ENCODE results near the gene ANKS1B. TPM values are rescaled to one million over a fixed set of nuclear protein-coding genes. Genes with fewer than 3 reads are reported as not detected.

The ANKS1B gene
- total and polyA plus RNA-seq, 5 donors: 0.43 to 7.4 (median 3.3) TPM

DNA sequence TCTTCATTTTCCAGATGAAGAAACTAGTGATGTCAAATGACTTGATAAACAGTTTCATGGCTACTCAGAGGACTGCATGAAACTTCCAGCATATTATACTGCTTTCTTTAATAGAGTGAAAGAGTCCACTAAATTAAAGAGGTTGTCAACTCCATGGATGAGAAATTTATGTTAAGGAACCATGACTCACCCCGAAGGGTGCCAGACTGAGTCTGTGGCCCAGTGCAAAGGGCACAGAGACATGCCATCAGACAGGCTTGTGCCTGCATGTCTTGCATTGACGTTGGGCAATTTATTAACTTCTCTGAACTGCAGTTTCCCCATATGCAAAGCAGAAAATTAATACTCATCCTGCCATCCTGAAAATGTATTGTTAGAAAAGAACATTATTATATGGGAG is 957.3 kb downstream of the ANKS1B start:
- DNase-seq: no peak
- Histone ChIP-seq H3K4me1 (ENCODE audit: control insufficient read depth, insufficient read depth, low read length) (no peaks in the 10 kb centered on the region), H3K4me3 (ENCODE audit: low read length) (no peak overlapping the region), H3K27ac (ENCODE audit: low read length) (no peak overlapping the region), H3K9me3 (ENCODE audit: control insufficient read depth, low read length) (no peaks in the 10 kb centered on the region), H3K27me3 (ENCODE audit: control insufficient read depth, insufficient read depth) (no peaks in the 10 kb centered on the region)
- no peak for ATAC-seq
- intact Hi-C loops (cut with DNase I): no loop called here
- WGBS: 77% methylated on average over 2 of the region's 2 CpGs

DNA sequence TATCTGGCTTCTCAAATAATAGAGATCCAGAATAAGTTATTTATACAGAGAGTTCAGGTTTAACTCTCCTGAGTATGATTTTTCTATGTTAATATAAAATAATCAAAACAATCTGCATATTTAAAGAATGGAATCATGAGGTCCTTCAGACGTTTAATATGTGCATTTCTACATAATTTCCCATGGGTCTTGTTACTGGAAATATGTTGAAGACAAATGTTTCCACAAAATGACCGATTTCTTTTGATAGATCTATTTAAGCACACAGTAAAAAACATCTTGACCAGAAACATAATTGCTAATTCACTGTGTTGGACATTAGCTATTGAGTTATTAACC is 957.7 kb downstream of the ANKS1B start:
- ATAC-seq (no peak), DNase-seq (no peak)
- no peaks in the 10 kb centered on the region for H3K9me3 ChIP-seq (ENCODE audit: control insufficient read depth, low read length)
- intact Hi-C loops (cut with DNase I): no loop called here
- no peaks in the 10 kb centered on the region for H3K27me3 ChIP-seq (ENCODE audit: control insufficient read depth, insufficient read depth)
- no peak overlapping the region for H3K27ac ChIP-seq (ENCODE audit: low read length)
- no peaks in the 10 kb centered on the region for H3K4me1 ChIP-seq (ENCODE audit: control insufficient read depth, insufficient read depth, low read length)
- WGBS: 38% methylated on average over 2 of the region's 2 CpGs
- H3K4me3 ChIP-seq (ENCODE audit: low read length): no peak overlapping the region

GRCh38 chr12:99026332-99027054 is 958.2 kb downstream of the ANKS1B start:
- H3K27ac ChIP-seq (ENCODE audit: low read length): no peak overlapping the region
- intact Hi-C loops (cut with DNase I): no loop called here
- H3K9me3 ChIP-seq (ENCODE audit: control insufficient read depth, low read length): no peaks in the 10 kb centered on the region
- 79% methylated on average over 4 of the region's 4 CpGs for WGBS
- no peaks in the 10 kb centered on the region for H3K27me3 ChIP-seq (ENCODE audit: control insufficient read depth, insufficient read depth)
- H3K4me3 ChIP-seq (ENCODE audit: low read length): no peak overlapping the region
- DNase-seq (no peak), ATAC-seq (no peak)
- no peaks in the 10 kb centered on the region for H3K4me1 ChIP-seq (ENCODE audit: control insufficient read depth, insufficient read depth, low read length)

- no peaks in the 10 kb centered on the region for H3K27me3 ChIP-seq (ENCODE audit: control insufficient read depth, insufficient read depth)
- H3K4me3 ChIP-seq (ENCODE audit: low read length): no peak overlapping the region
- no peaks in the 10 kb centered on the region for H3K9me3 ChIP-seq (ENCODE audit: control insufficient read depth, low read length)
- no peak overlapping the region for H3K27ac ChIP-seq (ENCODE audit: low read length)
- 78% methylated on average over 4 of the region's 4 CpGs for WGBS
- no peaks in the 10 kb centered on the region for H3K4me1 ChIP-seq (ENCODE audit: control insufficient read depth, insufficient read depth, low read length)
- DNase-seq (no peak), ATAC-seq (no peak)
- intact Hi-C loops (cut with DNase I): no loop called here
Measured at GRCh38 chr12:99024870-99025269, 959.9 kb downstream of the ANKS1B start.

- intact Hi-C loops (cut with DNase I): no loop called here
- Histone ChIP-seq H3K27ac (ENCODE audit: low read length) (no peak overlapping the region), H3K4me1 (ENCODE audit: control insufficient read depth, insufficient read depth, low read length) (no peaks in the 10 kb centered on the region), H3K4me3 (ENCODE audit: low read length) (no peak overlapping the region), H3K27me3 (ENCODE audit: control insufficient read depth, insufficient read depth) (no peaks in the 10 kb centered on the region), H3K9me3 (ENCODE audit: control insufficient read depth, low read length) (no peaks in the 10 kb centered on the region)
- ATAC-seq (no peak), DNase-seq (no peak)
Measured at GRCh38 chr12:99024191-99024590, 960.5 kb downstream of the ANKS1B start.

GRCh38 chr12:99020871-99021270 is 963.9 kb downstream of the ANKS1B start:
- 74% methylated on average over 1 of the region's 1 CpG for WGBS
- H3K9me3 ChIP-seq (ENCODE audit: control insufficient read depth, low read length): no peaks in the 10 kb centered on the region
- no peak overlapping the region for H3K4me3 ChIP-seq (ENCODE audit: low read length)
- H3K27me3 ChIP-seq (ENCODE audit: control insufficient read depth, insufficient read depth): no peaks in the 10 kb centered on the region
- intact Hi-C loops (cut with DNase I): no loop called here
- no peaks in the 10 kb centered on the region for H3K4me1 ChIP-seq (ENCODE audit: control insufficient read depth, insufficient read depth, low read length)
- DNase-seq (no peak), ATAC-seq (no peak)
- H3K27ac ChIP-seq (ENCODE audit: low read length): no peak overlapping the region

GRCh38 chr12:99019798-99020197 is 964.9 kb downstream of the ANKS1B start:
- intact Hi-C loops (cut with DNase I): no loop called here

GRCh38 chr12:99017971-99018370 is 966.8 kb downstream of the ANKS1B start:
- intact Hi-C loops (cut with DNase I): no loop called here
- H3K4me3 ChIP-seq (ENCODE audit: low read length): no peak overlapping the region
- H3K27ac ChIP-seq (ENCODE audit: low read length): no peak overlapping the region
- no peaks in the 10 kb centered on the region for H3K4me1 ChIP-seq (ENCODE audit: control insufficient read depth, insufficient read depth, low read length)
- no peaks in the 10 kb centered on the region for H3K9me3 ChIP-seq (ENCODE audit: control insufficient read depth, low read length)
- WGBS: 64% methylated on average over 2 of the region's 2 CpGs
- DNase-seq: no peak
- H3K27me3 ChIP-seq (ENCODE audit: control insufficient read depth, insufficient read depth): no peaks in the 10 kb centered on the region
- no peak for ATAC-seq

More at GRCh38 chr12:99019798-99020197, 964.9 kb downstream of the ANKS1B start:
- no peak overlapping the region for H3K27ac ChIP-seq (ENCODE audit: low read length)
- H3K27me3 ChIP-seq (ENCODE audit: control insufficient read depth, insufficient read depth): no peaks in the 10 kb centered on the region
- no peak for ATAC-seq
- H3K4me3 ChIP-seq (ENCODE audit: low read length): no peak overlapping the region
- DNase-seq: no peak
- no peaks in the 10 kb centered on the region for H3K9me3 ChIP-seq (ENCODE audit: control insufficient read depth, low read length)
- no peaks in the 10 kb centered on the region for H3K4me1 ChIP-seq (ENCODE audit: control insufficient read depth, insufficient read depth, low read length)

DNA sequence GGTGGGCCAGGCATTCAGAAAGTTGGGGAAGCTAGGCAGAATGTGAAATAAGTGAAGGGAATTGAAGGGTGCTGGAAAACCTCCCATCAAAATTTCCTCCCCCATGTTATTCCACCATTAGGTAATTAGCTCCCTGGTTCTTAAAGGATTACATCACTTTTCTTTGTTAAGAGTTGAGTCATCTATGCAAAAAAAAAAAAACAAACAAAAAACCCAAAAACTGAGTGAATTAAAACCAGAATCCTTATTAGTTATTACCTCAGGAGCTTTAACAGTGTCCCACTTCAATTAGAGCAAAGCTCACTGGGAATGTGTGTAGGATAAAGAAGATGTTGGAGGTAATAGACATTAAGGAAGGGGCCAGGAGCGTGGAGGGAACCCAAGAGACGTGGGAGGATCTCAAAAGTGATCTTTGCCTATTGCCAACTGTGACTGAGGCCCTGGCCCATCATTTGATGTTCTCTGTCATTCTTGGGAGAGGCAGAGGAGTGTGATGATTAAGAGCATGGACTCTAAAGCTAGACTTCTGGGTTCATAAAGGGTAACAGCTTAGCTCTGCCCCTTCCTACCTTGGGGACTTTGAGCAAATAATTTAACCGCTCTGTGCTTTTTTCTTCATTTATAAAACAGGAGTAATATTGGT is 975.0 kb downstream of the ANKS1B start:
- H3K27ac ChIP-seq (ENCODE audit: low read length): no peak overlapping the region
- H3K4me1 ChIP-seq (ENCODE audit: control insufficient read depth, insufficient read depth, low read length): no peaks in the 10 kb centered on the region
- ATAC-seq (no peak), DNase-seq (no peak)
- H3K9me3 ChIP-seq (ENCODE audit: control insufficient read depth, low read length): no peaks in the 10 kb centered on the region
- H3K27me3 ChIP-seq (ENCODE audit: control insufficient read depth, insufficient read depth): no peaks in the 10 kb centered on the region
- 64% methylated on average over 3 of the region's 3 CpGs for WGBS
- intact Hi-C loops (cut with DNase I): no loop called here
- H3K4me3 ChIP-seq (ENCODE audit: low read length): no peak overlapping the region

DNA sequence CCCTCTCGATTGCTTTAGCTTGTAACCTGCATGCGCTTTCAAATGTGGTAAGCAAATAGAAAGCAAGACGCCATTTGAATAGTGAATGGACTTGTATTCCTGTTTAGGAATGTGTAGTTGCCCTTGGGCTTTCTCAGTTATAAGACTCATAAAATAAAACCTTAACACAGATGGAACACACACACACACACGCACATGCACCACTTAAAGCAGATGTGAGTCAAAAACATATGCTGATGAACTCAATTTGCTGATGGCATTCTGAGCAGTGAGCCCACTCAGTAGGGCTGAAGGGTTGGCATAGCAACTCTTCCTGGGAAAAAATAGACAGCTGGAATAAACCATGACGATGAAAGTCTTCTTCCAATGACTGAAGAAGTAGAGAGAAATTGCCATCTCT is 979.1 kb downstream of the ANKS1B start:
- intact Hi-C loops (cut with DNase I): no loop called here
- no peaks in the 10 kb centered on the region for H3K27me3 ChIP-seq (ENCODE audit: control insufficient read depth, insufficient read depth)
- no peaks in the 10 kb centered on the region for H3K9me3 ChIP-seq (ENCODE audit: control insufficient read depth, low read length)
- H3K4me1 ChIP-seq (ENCODE audit: control insufficient read depth, insufficient read depth, low read length): no peaks in the 10 kb centered on the region
- H3K4me3 ChIP-seq (ENCODE audit: low read length): no peak overlapping the region
- WGBS: 86% methylated on average over 5 of the region's 5 CpGs
- H3K27ac ChIP-seq (ENCODE audit: low read length): no peak overlapping the region
- ATAC-seq (no peak), DNase-seq (no peak)

GRCh38 chr12:99004799-99005466 is 979.8 kb downstream of the ANKS1B start:
- WGBS: 82% methylated on average over 12 of the region's 12 CpGs
- Histone ChIP-seq H3K27me3 (ENCODE audit: control insufficient read depth, insufficient read depth) (no peaks in the 10 kb centered on the region), H3K27ac (ENCODE audit: low read length) (no peak overlapping the region), H3K4me3 (ENCODE audit: low read length) (no peak overlapping the region), H3K9me3 (ENCODE audit: control insufficient read depth, low read length) (no peaks in the 10 kb centered on the region), H3K4me1 (ENCODE audit: control insufficient read depth, insufficient read depth, low read length) (no peaks in the 10 kb centered on the region)
- intact Hi-C loops (cut with DNase I): no loop called here
- ATAC-seq: no peak
- no peak for DNase-seq

Measured in right cardiac atrium (tissue), 5 donors.